ENCODE data around the gene WNK4. TPM values are rescaled to one million over a fixed set of nuclear protein-coding genes. Genes with fewer than 3 reads are reported as not detected.

The WNK4 gene
- total and polyA plus RNA-seq, 9 of the 15 experiments (the other 6 are each of a cell fraction or from before 2014, with no cell fraction given), result 0.32 to 25.8 (median 4.5) TPM

DNA sequence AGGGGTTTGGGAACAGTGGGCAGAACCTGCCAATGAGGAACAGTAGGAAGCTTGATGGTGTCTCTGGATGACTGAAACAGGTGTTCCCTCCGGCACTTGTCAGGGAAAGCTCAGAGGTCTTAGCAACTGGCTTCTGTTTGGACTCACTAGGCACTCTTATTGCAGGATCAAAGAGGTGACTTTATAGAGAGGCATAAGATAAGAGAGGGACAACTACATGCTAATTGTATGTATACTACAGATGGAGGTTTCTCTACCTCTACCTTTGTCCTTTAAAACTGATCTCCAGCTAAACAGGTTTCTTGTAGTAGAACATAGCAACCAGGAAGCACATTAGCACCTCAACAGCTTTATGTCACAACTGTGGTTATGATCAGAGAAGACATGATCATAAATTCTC is 25.8 kb downstream of the WNK4 start:
- in situ Hi-C loops (cut with MboI), result no loop called here
- no peaks in the 10 kb centered on the region for H3K9me3 ChIP-seq (replicated peaks; ENCODE audit: control insufficient read depth, insufficient read depth, low read depth, low read length)
- POLR2A ChIA-PET, result interaction anchor here (1.1 to 2.6 kb wide), 2 partner anchors 9 to 12 kb away, joined by 3 to 7 read pairs; no protein-coding TSS in a partner anchor

More for the DNA sequence above, 25.8 kb downstream of the WNK4 start:
- H3K36me3 ChIP-seq (ENCODE audit: control insufficient read depth, insufficient read depth, low read length), result peaks cover 22% of the 10 kb centered on the region; the same call in 2 of the 3 replicates
- H3K4me1 ChIP-seq (replicated peaks in 1 of 2; ENCODE audit: control insufficient read depth in 2 of 2, insufficient read depth in 2 of 2, low read length in 2 of 2), result peaks cover 0 to 11% of the 10 kb centered on the region in 2 experiments; a peak in 3 of 5 replicates
- H3K27ac ChIP-seq (ENCODE audit: extremely low read depth, low read depth, low read length), result no peak overlapping the region
- DNase-seq (ENCODE audit: extremely low read depth in 1 of 4, low spot score in 3 of 4) (no peak), FAIRE-seq (no peak), ATAC-seq (no peak)
- H4K20me1 ChIP-seq (replicated peaks; ENCODE audit: control insufficient read depth, insufficient read depth, low read length), result no peaks in the 10 kb centered on the region
- BruUV-seq (replicated peaks), result no TSS peak
- no peak overlapping the region for H3K4me3 ChIP-seq
- H3K27me3 ChIP-seq (ENCODE audit: control insufficient read depth in 2 of 2, insufficient read depth in 2 of 2, low read length in 2 of 2), result no peaks in the 10 kb centered on the region
- H3K4me2 ChIP-seq (ENCODE audit: insufficient read depth, low read length), result no peak overlapping the region
- intact Hi-C loops (cut with micrococcal nuclease), result no loop called here
- no peak overlapping the region for H2AFZ ChIP-seq (ENCODE audit: low read depth, low read length)
- 80% methylated on average over 1 of the region's 1 CpG for WGBS (ENCODE audit: insufficient coverage, low coverage, missing lambda C conversion rate)
- CTCF ChIA-PET (ENCODE audit: low intra/inter-chr PET ratio), result no interaction called here
- TF ChIP-seq FOXK1 (CRISPR knock-in tag; IDR thresholded peaks at IDR 0.05; ENCODE audit: borderline replicate concordance), result no peak
- TF ChIP-seq KLF16 (IDR thresholded peaks at IDR 0.05), result no peak
- TF ChIP-seq CTCF (IDR thresholded peaks at IDR 0.05 in 2 of 3, conservative IDR thresholded peaks at IDR 0.05 in 1 of 3; ENCODE audit: insufficient read depth in 2 of 3, low read depth in 1 of 3, low read length in 3 of 3), result no peak
- TF ChIP-seq TBL1XR1 (IDR thresholded peaks at IDR 0.05; ENCODE audit: low read length in 2 of 2), result no peak
- no peak for TF ChIP-seq RBM14 (IDR thresholded peaks at IDR 0.05; ENCODE audit: borderline replicate concordance, insufficient read depth, low read depth, low read length)
- no peak for TF ChIP-seq EHMT2 (IDR thresholded peaks at IDR 0.05)
- no peak for TF ChIP-seq ZNF830 (CRISPR knock-in tag; IDR thresholded peaks at IDR 0.05)
- TF ChIP-seq, protein P1, sequence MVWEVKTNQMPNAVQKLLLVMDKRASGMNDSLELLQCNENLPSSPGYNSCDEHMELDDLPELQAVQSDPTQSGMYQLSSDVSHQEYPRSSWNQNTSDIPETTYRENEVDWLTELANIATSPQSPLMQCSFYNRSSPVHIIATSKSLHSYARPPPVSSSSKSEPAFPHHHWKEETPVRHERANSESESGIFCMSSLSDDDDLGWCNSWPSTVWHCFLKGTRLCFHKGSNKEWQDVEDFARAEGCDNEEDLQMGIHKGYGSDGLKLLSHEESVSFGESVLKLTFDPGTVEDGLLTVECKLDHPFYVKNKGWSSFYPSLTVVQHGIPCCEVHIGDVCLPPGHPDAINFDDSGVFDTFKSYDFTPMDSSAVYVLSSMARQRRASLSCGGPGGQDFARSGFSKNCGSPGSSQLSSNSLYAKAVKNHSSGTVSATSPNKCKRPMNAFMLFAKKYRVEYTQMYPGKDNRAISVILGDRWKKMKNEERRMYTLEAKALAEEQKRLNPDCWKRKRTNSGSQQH (CRISPR knock-in tag; IDR thresholded peaks at IDR 0.05), result no peak
- TF ChIP-seq TCF3 (CRISPR knock-in tag; IDR thresholded peaks at IDR 0.05), result no peak
- TF ChIP-seq THRA (IDR thresholded peaks at IDR 0.05), result no peak
- no peak for TF ChIP-seq ARID2 (IDR thresholded peaks at IDR 0.05)
- TF ChIP-seq FOXM1 (IDR thresholded peaks at IDR 0.05; ENCODE audit: low read depth), result no peak
- TF ChIP-seq FOXM1 (CRISPR knock-in tag; IDR thresholded peaks at IDR 0.05; ENCODE audit: low read depth), result no peak
- no peak for TF ChIP-seq PRMT5 (CRISPR knock-in tag; IDR thresholded peaks at IDR 0.05)
- no peak for TF ChIP-seq STAT5B (CRISPR knock-in tag; IDR thresholded peaks at IDR 0.05)
- H3K9ac ChIP-seq (ENCODE audit: insufficient read depth in 1 of 2, low read depth in 2 of 2, low read length in 2 of 2), result no peak overlapping the region
- no peaks in the 10 kb centered on the region for H3K79me2 ChIP-seq (ENCODE audit: control insufficient read depth, insufficient read depth, low read length)
- H3K9me1 ChIP-seq (ENCODE audit: control insufficient read depth, insufficient read depth, low read length), result no peaks in the 10 kb centered on the region

All from K562 (cell line).